ENCODE measurements around the gene DAPK2.
A peak's percentile ranks its signal among the peaks of the same experiment; 100 is the strongest.

Gene DAPK2

DNA sequence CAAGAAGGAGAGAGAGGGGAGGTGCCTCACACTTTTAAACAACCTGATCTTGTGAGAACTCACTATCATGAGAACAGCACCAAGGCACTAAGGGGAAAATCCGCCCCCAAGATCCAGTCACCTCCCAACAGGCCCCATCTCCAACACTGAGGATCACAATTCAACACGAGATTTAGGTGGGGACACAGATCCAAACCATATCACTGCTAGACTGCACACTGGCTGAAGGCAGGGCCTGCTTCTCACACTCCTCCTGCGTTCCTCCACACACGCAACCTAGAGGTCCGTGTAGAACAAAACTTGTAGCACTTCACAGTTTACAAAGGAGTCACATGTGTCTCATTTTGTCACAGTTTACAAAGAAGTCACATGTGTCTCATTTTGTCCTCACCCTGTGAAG lies 97.8 kb downstream of the DAPK2 start:
- TF ChIP-seq, protein P1, sequence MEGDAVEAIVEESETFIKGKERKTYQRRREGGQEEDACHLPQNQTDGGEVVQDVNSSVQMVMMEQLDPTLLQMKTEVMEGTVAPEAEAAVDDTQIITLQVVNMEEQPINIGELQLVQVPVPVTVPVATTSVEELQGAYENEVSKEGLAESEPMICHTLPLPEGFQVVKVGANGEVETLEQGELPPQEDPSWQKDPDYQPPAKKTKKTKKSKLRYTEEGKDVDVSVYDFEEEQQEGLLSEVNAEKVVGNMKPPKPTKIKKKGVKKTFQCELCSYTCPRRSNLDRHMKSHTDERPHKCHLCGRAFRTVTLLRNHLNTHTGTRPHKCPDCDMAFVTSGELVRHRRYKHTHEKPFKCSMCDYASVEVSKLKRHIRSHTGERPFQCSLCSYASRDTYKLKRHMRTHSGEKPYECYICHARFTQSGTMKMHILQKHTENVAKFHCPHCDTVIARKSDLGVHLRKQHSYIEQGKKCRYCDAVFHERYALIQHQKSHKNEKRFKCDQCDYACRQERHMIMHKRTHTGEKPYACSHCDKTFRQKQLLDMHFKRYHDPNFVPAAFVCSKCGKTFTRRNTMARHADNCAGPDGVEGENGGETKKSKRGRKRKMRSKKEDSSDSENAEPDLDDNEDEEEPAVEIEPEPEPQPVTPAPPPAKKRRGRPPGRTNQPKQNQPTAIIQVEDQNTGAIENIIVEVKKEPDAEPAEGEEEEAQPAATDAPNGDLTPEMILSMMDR (IDR thresholded peaks at IDR 0.05; ENCODE audit: borderline replicate concordance, insufficient read depth, low read depth, low read length) = no peak
- no peak overlapping the region for H3K4me3 ChIP-seq (ENCODE audit: low read depth, low read length)

DNA sequence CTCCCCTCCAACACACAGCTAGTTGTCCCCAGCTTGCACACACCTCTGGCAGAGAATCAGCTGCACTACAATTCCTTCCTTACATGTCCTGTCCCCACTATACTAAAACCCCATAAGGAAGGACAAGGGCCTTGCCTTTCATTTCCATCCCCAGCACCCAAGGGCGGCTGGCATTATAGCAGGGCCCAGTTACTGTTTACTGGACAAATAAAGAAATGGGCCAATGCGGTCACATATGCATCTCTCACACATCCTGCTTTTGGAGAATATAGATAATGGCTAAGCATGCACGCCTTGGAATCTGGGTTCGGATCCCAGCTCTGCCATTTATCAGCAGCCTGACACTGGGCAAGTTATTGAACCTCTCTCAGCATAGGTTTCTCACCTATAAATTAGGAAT lies 99.1 kb downstream of the DAPK2 start:
- no peak overlapping the region for H3K4me3 ChIP-seq (ENCODE audit: low read depth, low read length)
- TF ChIP-seq, protein P1 (IDR thresholded peaks at IDR 0.05; ENCODE audit: borderline replicate concordance, insufficient read depth, low read depth, low read length) = no peak

DNA sequence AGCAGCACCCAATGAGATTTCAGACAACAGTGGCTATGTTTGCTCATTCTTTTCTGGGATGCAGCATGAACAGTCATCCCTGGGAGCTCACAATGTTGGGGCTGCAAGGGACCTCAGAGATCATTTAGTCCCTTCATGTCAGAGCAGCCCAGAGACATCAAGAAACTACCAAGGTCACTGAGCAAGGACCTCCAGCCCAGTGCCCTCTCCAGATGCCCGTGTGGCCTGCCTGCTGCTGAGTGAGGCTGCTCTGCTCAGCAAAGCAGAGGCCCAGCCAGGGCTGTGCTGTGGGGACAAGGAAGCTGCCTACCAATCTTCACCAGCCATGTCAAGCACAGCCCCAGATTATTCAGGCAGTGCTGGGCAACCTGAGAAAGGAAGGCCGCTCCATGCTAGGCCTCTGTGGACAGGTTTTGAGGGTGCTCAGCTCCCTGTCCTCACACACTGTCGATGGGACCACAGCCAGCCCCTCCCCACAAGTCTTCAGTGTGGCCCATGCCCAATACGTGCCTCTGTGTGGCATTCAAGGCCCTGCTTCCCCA lies 99.7 kb downstream of the DAPK2 start:
- no peak overlapping the region for H3K4me3 ChIP-seq (ENCODE audit: low read depth, low read length)
- TF ChIP-seq, protein P1 (IDR thresholded peaks at IDR 0.05; ENCODE audit: borderline replicate concordance, insufficient read depth, low read depth, low read length) = no peak

DNA sequence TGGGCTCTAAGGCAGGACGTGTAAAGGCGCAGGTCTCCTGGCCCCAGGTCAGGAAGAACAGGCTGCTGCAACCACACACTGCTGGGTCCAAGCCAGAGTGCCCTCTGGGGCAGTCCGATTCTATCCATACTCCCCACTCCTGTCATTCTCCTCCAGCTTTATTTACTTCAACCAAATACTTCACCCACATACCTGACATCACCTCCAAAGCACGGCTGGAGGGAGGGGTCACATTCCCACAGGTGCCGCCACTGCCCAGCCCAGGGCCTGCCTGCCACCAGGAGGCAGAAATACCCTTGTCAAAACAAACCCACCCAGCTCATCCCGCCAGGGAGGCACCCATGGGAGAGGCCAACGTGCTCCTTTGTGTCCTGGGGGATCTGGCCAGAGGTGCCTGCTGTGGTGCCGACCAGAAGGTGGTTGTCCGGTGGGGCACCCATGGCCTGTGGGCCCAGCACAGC lies 100.4 kb downstream of the DAPK2 start:
- H3K4me3 ChIP-seq (ENCODE audit: low read depth, low read length) = no peak overlapping the region
- TF ChIP-seq, protein P1 (IDR thresholded peaks at IDR 0.05; ENCODE audit: borderline replicate concordance, insufficient read depth, low read depth, low read length) = no peak

DNA sequence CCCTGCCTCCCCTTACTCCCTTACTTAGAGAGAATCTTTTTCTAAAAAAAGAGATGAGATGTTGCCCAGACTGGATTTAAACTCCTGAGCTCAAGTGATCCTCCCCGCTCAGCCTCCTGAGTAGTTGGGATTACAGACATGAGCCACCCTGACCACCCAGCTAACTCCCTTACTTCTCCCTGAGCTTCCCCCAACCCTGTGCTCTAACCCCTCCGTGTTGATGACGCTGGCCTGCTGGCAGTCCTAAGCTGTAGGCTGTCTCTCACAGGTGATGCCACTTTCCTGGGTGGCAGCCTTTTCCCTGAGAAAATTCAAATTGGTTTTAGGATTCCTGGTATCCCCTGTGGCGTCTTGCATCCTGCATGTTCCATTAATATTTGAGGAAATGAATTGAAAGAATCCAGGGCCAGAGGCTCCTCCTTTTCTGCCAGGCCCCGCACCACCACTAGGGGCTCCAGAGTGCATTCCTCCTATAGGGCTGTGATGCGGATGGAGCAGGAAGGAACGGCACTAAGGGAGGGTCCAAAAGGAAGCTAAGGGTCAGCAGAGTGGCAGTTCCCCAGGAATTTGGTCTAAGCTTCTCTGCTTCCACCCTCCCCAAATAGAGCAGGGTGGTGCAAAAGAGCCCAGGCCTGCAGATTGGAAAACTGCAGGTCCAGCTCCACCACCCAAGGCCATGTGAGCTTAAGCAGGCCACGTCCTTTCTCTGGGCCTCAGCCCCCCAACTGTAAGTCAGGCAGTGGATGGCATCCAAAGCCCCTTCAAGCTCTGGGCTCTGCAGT lies 101.1 kb downstream of the DAPK2 start:
- TF ChIP-seq, protein P1 (IDR thresholded peaks at IDR 0.05; ENCODE audit: borderline replicate concordance, insufficient read depth, low read depth, low read length) = peak; percentile 96
- no peak overlapping the region for H3K4me3 ChIP-seq (ENCODE audit: low read depth, low read length)

DNA sequence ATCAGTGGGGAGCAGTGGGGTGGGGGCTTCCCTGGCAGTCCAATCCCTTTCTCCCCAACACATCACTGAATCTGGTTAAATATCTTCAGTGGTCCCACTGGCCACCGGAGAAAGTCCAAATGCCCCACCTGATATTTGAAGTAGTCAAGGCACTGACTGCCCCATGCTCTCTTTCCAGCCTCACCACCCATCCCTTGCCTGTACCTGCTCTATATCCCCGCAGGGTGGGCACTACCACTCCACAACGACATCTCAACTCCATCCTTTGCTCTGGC lies 101.7 kb downstream of the DAPK2 start:
- TF ChIP-seq, protein P1 (IDR thresholded peaks at IDR 0.05; ENCODE audit: borderline replicate concordance, insufficient read depth, low read depth, low read length) = no peak
- no peak overlapping the region for H3K4me3 ChIP-seq (ENCODE audit: low read depth, low read length)
